Inflammatory macrophage treated with lipopolysaccharide for 4 hours (primary cell): ENCODE results near the gene CD9.

Experiments used
- DNase-seq: peaks from one replicate; pipeline ENCODE4 v3.0.0-alpha.2; 2020

Gene CD9

DNA sequence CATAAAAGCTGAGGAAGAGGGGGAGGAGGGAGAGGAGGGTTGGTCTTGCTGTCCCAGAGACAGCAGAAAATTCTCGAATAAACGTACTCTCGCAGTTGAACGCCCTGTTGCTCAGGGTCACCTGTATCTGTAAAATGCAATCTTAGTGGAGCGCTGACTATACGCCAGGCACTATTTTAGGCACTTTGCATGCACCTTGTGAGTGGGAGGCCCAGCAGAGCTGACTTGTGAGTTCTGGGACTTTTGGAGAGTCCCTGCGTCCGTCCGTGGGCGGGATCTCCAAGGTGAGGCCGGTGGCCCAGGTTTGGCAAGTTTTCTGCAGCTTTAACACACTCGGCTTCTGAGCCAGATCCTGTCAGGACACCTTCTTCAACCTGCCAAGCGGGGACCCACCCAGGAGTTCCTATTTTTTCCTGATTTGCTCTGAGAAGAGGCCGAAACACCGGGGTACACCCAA lies 77.8 kb downstream of the CD9 start:
- DNase-seq = no peak

- DNase-seq = peak; percentile 91
Measured at GRCh38 chr12:6278439-6279255, 78.4 kb downstream of the CD9 start.

DNA sequence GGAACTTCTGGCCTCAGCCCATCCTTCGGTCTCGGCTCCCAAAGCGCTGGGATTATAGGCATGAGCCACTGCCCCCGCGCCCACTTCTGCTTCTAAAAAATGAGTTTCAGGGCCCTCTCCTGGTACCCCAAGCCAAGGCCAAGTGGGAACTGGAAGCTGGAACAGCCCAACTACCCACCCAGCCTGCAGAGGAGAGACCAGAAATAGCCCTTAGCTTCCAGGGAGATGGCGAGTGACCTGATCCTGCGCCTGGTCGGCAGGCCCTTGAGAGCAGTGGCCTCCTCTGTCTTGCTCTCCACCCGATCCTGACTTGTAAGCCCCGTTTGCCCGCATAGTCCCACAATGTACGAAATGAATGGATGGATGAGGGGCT lies 79.0 kb downstream of the CD9 start:
- no peak for DNase-seq

DNA sequence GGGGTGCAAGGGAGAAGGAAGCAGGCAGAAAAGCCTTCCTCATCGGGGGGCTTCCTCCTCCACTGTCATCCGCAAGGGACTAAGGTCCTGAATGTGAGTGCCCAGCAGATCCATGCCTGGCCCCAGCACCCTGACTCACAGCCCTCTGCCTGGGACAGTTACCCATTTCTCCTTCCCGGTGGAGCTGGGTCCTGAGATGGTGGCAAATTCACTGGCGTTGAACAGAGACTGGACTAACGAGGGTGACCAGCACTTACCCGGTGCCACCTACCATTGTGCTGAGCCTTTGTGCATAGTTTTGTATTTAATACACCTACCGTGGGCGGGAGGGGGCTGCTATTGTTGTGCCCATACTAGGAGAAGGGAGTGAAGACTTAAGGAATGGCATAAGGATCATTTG lies 79.4 kb downstream of the CD9 start:
- DNase-seq = no peak

DNA sequence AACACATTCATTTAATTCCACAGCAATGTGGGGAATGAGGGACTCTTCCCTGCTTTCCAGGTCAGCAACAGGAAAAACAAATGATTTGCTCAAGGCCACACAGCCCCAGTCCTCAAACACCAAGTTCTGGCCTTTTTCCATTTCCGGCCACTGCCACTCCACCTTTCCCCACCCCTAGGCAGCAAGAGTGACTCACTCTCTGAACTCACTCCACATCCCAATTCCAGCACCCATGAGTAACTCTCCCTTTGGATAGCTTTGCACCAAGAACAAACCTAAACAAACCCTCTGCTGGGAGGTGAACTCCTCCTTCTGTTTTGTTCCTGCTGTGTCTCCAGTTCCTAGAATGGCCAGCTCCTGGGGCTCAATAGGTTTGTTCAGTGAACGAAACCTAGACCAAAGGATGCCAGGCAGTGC lies 79.9 kb downstream of the CD9 start:
- no peak for DNase-seq

- no peak for DNase-seq
Measured at GRCh38 chr12:6280672-6281071, 80.5 kb downstream of the CD9 start.

DNA sequence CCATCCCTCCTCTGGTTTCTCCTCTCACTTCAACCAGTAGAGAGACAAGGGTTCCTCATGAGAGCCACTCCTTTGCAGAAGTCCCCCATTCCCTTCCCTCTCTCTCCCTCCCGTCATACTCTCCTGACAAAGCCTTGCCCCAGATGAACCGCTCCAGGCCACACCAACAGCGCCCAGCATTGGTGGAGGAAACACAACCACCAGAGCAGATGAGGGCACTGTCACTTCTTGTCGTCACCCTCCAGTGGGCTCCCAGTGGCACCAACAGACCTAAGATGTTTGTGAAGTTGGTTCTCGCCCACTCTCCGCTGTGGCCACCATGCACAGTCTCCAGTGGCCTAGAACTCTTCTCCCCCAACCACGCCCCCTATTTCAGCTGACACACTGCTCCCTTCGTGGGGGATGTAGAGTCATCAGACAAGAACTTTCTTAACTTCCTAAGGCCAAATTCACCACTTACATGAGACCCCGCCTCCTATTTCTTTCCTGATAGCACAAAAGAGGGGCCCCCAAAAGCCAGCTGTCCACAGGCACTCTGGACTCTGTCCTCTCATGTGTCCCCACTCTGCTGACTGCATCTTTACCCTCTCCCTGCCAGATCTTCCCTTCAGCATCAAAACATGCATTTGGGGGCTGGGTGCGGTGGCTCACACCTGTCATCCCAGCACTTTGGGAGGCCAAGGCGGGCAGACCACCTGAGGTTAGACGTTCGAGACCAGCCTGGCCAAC lies 81.0 kb downstream of the CD9 start:
- DNase-seq = no peak

GRCh38 chr12:6282453-6282840 lies 82.2 kb downstream of the CD9 start:
- DNase-seq = no peak

GRCh38 chr12:6284273-6284672 lies 84.1 kb downstream of the CD9 start:
- DNase-seq = no peak

- DNase-seq = peak; percentile 42
Measured at GRCh38 chr12:6285063-6285477, 84.9 kb downstream of the CD9 start.

DNA sequence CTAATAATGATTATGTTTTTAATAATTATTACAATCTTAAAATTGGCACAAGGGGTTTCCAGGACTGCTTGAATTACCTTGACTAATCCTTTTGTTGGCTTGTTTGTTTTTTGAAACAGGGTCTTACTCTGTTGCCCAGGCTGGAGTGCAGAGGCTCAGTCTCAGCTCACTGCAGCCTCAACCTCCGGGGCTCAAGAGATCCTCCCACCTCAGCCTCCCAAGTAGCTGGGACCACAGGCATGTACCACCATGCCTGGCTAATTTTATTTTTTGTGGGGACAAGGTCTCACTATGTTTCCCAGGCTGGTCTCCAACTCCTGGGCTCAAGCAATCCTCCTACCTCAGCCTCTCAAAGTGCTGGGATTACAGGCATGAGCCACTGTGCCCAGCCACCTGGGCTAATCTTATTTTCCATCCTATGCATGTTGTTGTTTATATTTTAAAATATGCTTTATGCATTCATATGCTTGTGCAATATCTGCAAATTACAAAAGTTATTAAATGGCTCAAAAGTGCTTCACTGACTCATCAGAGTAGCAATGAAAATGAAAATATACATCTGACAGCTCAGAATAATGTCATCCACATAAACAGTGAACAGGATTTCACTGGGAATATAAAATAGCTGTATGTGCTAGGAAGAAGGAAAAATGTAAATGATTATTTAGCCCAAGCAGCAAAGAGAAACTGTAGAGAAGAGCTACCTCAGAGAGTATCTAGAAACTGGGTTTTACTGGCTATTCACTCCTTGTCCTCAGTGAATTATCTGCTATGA lies 85.5 kb downstream of the CD9 start:
- peak; percentile 60 for DNase-seq
